OCI-LY1 (cell line): Measurements from ENCODE around the gene ACY1.

Experiments
- H2AFZ ChIP-seq: fragments of 200-600 bp; sonication (generic), shearing (Covaris generic); 2 replicates; pipeline ENCODE4 v1.6.0; 2014; ENCODE audit warnings: antibody characterized with exemption, mild to moderate bottlenecking, low read length
- H3F3A ChIP-seq: fragments of 200-600 bp; sonication (generic), shearing (Covaris generic); 2 replicates; pipeline ENCODE4 v1.6.0; 2014; ENCODE audit warnings: mild to moderate bottlenecking, antibody characterized with exemption, low read length, moderate library complexity; ENCODE audit not compliant: insufficient read depth
- H3K27ac ChIP-seq: fragments of 200-600 bp; sonication (generic); 2 replicates; pipeline ENCODE4 v1.5.1; 2014; ENCODE audit warnings: low read length, mixed run types, mild to moderate bottlenecking, low read depth; ENCODE audit not compliant: poor library complexity, severe bottlenecking
- H3K27me3 ChIP-seq: fragments of 200-600 bp; sonication (generic); 2 replicates; pipeline ENCODE4 v1.6.0; 2014; ENCODE audit warnings: antibody characterized with exemption, mild to moderate bottlenecking, low read length, moderate library complexity; ENCODE audit not compliant: insufficient read depth
- H3K36me3 ChIP-seq: fragments of 200-600 bp; sonication (generic); 2 replicates; pipeline ENCODE4 v1.6.1; 2014; ENCODE audit warnings: mild to moderate bottlenecking, antibody characterized with exemption, low read length, moderate library complexity, mixed read lengths; ENCODE audit not compliant: insufficient read depth
- H3K4me1 ChIP-seq: fragments of 200-600 bp; sonication (generic); 2 replicates; pipeline ENCODE4 v1.5.1; 2014; ENCODE audit warnings: mild to moderate bottlenecking, low read length, moderate library complexity; ENCODE audit not compliant: insufficient read depth, severe bottlenecking
- H3K4me2 ChIP-seq: fragments of 200-600 bp; sonication (generic), shearing (Covaris generic); 2 replicates; pipeline ENCODE4 v1.6.1; 2014; ENCODE audit warnings: low read length
- H3K4me3 ChIP-seq: fragments of 200-600 bp; sonication (generic); 2 replicates; pipeline ENCODE4 v1.5.1; 2014; ENCODE audit warnings: low read length, low read depth, mild to moderate bottlenecking, mixed read lengths; ENCODE audit not compliant: poor library complexity, severe bottlenecking
- H3K79me2 ChIP-seq: fragments of 200-600 bp; shearing (Covaris generic); 2 replicates; pipeline ENCODE4 v1.6.1; 2016; ENCODE audit warnings: mixed run types, low read length, mixed read lengths; ENCODE audit not compliant: insufficient read depth
- H3K9ac ChIP-seq: fragments of 200-600 bp; sonication (generic), shearing (Covaris generic); 2 replicates; pipeline ENCODE4 v1.6.1; 2014; ENCODE audit warnings: mild to moderate bottlenecking, low read length, mixed read lengths
- H3K9me2 ChIP-seq: fragments of 200-600 bp; sonication (generic), shearing (Covaris generic); 2 replicates; pipeline ENCODE4 v1.6.1; 2014; ENCODE audit warnings: low read depth, mild to moderate bottlenecking, low read length, mixed read lengths
- H3K9me3 ChIP-seq: fragments of 200-600 bp; shearing (Covaris generic); 2 replicates; pipeline ENCODE4 v1.6.1; 2014; ENCODE audit warnings: low read length, mixed read lengths
- H4K20me1 ChIP-seq: fragments of 200-600 bp; sonication (generic), shearing (Covaris generic); 2 replicates; pipeline ENCODE4 v1.6.0; 2016; ENCODE audit warnings: mild to moderate bottlenecking, low read length; ENCODE audit not compliant: insufficient read depth
- EZH2 ChIP-seq: fragments of 200-600 bp; sonication (generic), shearing (Covaris generic); IDR thresholded peaks from 2 replicates; pipeline ENCODE4 v1.8.0; 2017; ENCODE audit warnings: borderline replicate concordance, mixed run types, mild to moderate bottlenecking, antibody characterized with exemption, low read length, moderate library complexity, mixed read lengths
- TF ChIP-seq, protein P1 (sequence below): fragments of 200-600 bp; sonication (generic), shearing (Covaris generic); IDR thresholded peaks from 2 replicates; pipeline ENCODE4 v1.5.1; 2017; ENCODE audit warnings: mild to moderate bottlenecking, antibody characterized with exemption, low read length, moderate library complexity, mixed read lengths

Gene ACY1

DNA sequence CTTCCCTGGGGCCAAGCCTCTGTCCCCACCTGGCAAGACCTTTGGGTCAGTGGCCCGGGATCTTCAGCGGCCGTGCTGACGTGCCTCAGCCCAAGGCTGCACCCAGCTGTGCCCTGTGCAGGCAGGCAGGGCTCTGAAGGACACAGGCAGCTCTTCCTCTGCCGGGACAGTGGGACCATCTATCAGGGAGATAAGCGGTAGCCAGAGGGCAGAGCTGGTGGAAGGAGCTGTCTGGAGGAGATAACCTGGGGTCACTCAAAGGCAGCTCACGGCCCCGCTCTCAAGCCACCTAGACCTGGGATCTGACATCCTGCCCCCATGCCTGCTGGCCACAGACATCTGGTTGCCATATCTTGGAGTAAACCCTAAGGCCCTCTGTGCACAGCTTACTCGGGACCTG, 45.7 kb downstream of the ACY1 start:
- Histone ChIP-seq H3K4me1 (no peaks in the 10 kb centered on the region), H3K36me3 (no peaks in the 10 kb centered on the region), H3K9ac (no peak overlapping the region), H3K4me2 (no peak overlapping the region), H3K9me2 (no peaks in the 10 kb centered on the region), H3K79me2 (no peaks in the 10 kb centered on the region), H3F3A (no peaks in the 10 kb centered on the region), H2AFZ (no peak overlapping the region), H3K4me3 (no peak overlapping the region), H4K20me1 (no peaks in the 10 kb centered on the region), H3K27ac (no peak overlapping the region), H3K9me3 (no peaks in the 10 kb centered on the region), H3K27me3 (peaks cover 10% of the 10 kb centered on the region; the same call in 1 of the 2 replicates)
- TF ChIP-seq, protein P1, sequence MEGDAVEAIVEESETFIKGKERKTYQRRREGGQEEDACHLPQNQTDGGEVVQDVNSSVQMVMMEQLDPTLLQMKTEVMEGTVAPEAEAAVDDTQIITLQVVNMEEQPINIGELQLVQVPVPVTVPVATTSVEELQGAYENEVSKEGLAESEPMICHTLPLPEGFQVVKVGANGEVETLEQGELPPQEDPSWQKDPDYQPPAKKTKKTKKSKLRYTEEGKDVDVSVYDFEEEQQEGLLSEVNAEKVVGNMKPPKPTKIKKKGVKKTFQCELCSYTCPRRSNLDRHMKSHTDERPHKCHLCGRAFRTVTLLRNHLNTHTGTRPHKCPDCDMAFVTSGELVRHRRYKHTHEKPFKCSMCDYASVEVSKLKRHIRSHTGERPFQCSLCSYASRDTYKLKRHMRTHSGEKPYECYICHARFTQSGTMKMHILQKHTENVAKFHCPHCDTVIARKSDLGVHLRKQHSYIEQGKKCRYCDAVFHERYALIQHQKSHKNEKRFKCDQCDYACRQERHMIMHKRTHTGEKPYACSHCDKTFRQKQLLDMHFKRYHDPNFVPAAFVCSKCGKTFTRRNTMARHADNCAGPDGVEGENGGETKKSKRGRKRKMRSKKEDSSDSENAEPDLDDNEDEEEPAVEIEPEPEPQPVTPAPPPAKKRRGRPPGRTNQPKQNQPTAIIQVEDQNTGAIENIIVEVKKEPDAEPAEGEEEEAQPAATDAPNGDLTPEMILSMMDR = no peak
- no peak for TF ChIP-seq EZH2

GRCh38 chr3:52029535-52029934, 46.2 kb downstream of the ACY1 start:
- Histone ChIP-seq H3K4me1 (no peaks in the 10 kb centered on the region), H3F3A (no peaks in the 10 kb centered on the region), H4K20me1 (no peaks in the 10 kb centered on the region), H3K79me2 (no peaks in the 10 kb centered on the region), H3K4me2 (no peak overlapping the region), H3K27ac (no peak overlapping the region), H2AFZ (no peak overlapping the region), H3K27me3 (peaks cover 10% of the 10 kb centered on the region; the same call in 1 of the 2 replicates), H3K36me3 (no peaks in the 10 kb centered on the region), H3K9ac (no peak overlapping the region), H3K4me3 (no peak overlapping the region), H3K9me3 (no peaks in the 10 kb centered on the region), H3K9me2 (no peaks in the 10 kb centered on the region)
- no peak for TF ChIP-seq EZH2

DNA sequence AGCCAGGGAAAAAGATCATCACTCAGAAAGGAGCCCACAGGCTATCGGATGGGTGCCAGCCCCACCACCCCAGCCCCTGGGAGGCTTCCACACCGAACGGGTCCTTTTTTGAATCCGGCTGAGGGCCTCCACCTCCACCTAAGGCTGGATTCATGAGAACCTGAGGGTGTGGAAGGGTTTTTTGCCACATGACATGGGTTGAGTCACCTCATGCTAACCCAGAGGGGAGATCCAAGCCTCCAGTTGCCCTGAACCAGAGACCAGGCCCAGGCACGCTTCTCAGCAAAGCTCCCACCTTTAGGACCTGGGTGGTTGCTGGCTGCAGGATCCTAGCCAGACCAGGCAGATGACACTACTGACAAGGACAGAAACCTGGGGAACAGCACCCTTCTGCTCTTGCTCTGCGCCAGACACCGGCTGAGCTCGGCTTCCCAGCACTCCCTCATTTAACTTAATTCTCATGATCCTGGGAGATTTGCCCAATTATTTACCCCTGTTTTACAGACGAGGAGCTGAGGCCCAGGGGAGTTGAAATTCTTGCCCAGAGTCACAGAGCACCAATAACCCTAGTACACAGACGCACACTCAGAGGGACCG, 47.5 kb downstream of the ACY1 start:
- peaks cover 10% of the 10 kb centered on the region; the same call in 1 of the 2 replicates for H3K27me3 ChIP-seq
- H3K9me3 ChIP-seq = no peaks in the 10 kb centered on the region
- no peak overlapping the region for H3K27ac ChIP-seq
- no peaks in the 10 kb centered on the region for H3F3A ChIP-seq
- H3K9ac ChIP-seq = no peak overlapping the region
- no peaks in the 10 kb centered on the region for H4K20me1 ChIP-seq
- no peak overlapping the region for H3K4me3 ChIP-seq
- no peaks in the 10 kb centered on the region for H3K79me2 ChIP-seq
- H3K9me2 ChIP-seq = no peaks in the 10 kb centered on the region
- H3K36me3 ChIP-seq = no peaks in the 10 kb centered on the region
- no peak for TF ChIP-seq EZH2
- TF ChIP-seq, protein P1 = no peak
- no peak overlapping the region for H2AFZ ChIP-seq
- no peak overlapping the region for H3K4me2 ChIP-seq
- H3K4me1 ChIP-seq = no peaks in the 10 kb centered on the region

DNA sequence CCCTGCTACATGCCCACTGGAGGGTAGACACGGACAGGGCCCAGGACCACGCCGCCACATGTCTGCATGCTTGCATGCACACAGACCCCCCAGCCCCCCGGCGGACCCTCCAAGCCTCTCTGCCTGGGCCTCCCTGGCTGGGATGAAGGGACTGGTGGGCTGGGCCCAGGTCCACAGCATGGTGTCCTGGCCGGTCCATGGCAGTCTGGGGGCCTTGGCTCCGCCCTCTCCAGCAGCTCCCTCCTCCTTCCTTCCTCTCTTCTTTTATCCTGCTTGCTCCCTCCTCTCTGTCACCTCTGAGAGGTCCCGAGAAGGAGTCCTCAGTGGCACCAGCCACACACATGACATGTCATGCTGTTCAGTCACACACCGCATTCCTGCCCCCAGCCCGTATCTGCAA, 48.6 kb downstream of the ACY1 start:
- Histone ChIP-seq H3K36me3 (no peaks in the 10 kb centered on the region), H3K4me3 (no peak overlapping the region), H3K9me3 (no peaks in the 10 kb centered on the region), H3K9ac (no peak overlapping the region), H3K79me2 (no peaks in the 10 kb centered on the region), H3K9me2 (no peaks in the 10 kb centered on the region), H4K20me1 (no peaks in the 10 kb centered on the region), H3F3A (no peaks in the 10 kb centered on the region), H3K27me3 (peaks cover 10% of the 10 kb centered on the region; the same call in 1 of the 2 replicates), H3K4me2 (no peak overlapping the region), H3K4me1 (no peaks in the 10 kb centered on the region), H2AFZ (no peak overlapping the region), H3K27ac (no peak overlapping the region)
- no peak for TF ChIP-seq EZH2
